ENCODE measurements around the gene APLP1.

GRCh38 chr19:35879770-35880317 lies 11.5 kb downstream of the APLP1 start:
- TF ChIP-seq POLR2A (IDR thresholded peaks at IDR 0.05), result no peak
- TF ChIP-seq, protein P1, sequence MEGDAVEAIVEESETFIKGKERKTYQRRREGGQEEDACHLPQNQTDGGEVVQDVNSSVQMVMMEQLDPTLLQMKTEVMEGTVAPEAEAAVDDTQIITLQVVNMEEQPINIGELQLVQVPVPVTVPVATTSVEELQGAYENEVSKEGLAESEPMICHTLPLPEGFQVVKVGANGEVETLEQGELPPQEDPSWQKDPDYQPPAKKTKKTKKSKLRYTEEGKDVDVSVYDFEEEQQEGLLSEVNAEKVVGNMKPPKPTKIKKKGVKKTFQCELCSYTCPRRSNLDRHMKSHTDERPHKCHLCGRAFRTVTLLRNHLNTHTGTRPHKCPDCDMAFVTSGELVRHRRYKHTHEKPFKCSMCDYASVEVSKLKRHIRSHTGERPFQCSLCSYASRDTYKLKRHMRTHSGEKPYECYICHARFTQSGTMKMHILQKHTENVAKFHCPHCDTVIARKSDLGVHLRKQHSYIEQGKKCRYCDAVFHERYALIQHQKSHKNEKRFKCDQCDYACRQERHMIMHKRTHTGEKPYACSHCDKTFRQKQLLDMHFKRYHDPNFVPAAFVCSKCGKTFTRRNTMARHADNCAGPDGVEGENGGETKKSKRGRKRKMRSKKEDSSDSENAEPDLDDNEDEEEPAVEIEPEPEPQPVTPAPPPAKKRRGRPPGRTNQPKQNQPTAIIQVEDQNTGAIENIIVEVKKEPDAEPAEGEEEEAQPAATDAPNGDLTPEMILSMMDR (IDR thresholded peaks at IDR 0.05), result no peak
- no peak for TF ChIP-seq EP300 (IDR thresholded peaks at IDR 0.05)
- no peak for TF ChIP-seq POLR2AphosphoS5 (IDR thresholded peaks at IDR 0.05)

All from suprapubic skin (tissue), 4 donors.